BE2C (cell line): ENCODE measurements around the gene FAM83C.

Experiments used
- DNase-seq: peaks from one replicate; pipeline ENCODE4 v3.0.0-alpha.2; 2020
- H3K27me3 ChIP-seq: fragments of 250-450 bp; sonication (Bioruptor Pico); 2 replicates; pipeline ENCODE4 v1.5.1; 2020; ENCODE audit warnings: mild to moderate bottlenecking
- H3K36me3 ChIP-seq: fragments of 250-450 bp; sonication (Bioruptor Pico); 2 replicates; pipeline ENCODE4 v1.5.1; 2020; ENCODE audit warnings: mild to moderate bottlenecking
- H3K4me1 ChIP-seq: fragments of 250-450 bp; sonication (Bioruptor Pico); 2 replicates; pipeline ENCODE4 v1.5.1; 2020
- H3K4me3 ChIP-seq: 2 replicates; pipeline ENCODE4 v1.5.1; 2011; ENCODE audit warnings: low read depth, low read length
- H3K9me3 ChIP-seq: fragments of 250-450 bp; sonication (Bioruptor Pico); 2 replicates; pipeline ENCODE4 v1.5.1; 2020
- TF ChIP-seq, protein P1 (sequence below): IDR thresholded peaks from 2 replicates; pipeline ENCODE4 v1.5.1; 2012; ENCODE audit warnings: mild to moderate bottlenecking, low read depth, low read length

The FAM83C gene

DNA sequence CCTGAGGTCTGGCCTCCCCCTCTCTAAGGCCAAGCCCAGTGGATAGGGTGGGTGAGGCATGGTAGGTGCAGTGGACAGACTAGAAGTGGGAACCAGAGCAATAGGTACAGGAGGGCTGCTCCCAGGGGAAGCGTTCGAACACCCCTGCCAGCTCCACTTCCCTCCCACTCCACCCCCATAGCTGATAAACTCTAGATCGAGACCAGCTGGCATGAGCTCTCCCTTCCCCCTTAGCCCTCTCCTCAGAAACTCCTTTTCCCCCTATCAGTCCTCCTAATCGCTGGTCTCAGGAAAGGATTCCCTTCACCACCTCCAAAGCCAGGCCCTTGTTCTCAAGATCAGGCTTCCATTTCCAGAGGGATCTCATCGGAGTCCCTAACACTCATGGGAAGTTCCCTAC, 6.0 kb upstream of the FAM83C start:
- no peak for DNase-seq
- TF ChIP-seq, protein P1, sequence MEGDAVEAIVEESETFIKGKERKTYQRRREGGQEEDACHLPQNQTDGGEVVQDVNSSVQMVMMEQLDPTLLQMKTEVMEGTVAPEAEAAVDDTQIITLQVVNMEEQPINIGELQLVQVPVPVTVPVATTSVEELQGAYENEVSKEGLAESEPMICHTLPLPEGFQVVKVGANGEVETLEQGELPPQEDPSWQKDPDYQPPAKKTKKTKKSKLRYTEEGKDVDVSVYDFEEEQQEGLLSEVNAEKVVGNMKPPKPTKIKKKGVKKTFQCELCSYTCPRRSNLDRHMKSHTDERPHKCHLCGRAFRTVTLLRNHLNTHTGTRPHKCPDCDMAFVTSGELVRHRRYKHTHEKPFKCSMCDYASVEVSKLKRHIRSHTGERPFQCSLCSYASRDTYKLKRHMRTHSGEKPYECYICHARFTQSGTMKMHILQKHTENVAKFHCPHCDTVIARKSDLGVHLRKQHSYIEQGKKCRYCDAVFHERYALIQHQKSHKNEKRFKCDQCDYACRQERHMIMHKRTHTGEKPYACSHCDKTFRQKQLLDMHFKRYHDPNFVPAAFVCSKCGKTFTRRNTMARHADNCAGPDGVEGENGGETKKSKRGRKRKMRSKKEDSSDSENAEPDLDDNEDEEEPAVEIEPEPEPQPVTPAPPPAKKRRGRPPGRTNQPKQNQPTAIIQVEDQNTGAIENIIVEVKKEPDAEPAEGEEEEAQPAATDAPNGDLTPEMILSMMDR, result no peak
- H3K36me3 ChIP-seq, result 0 out of 2 replicates have a peak, but pooled peaks cover 1% of the 10 kb centered on the region
- H3K4me3 ChIP-seq, result no peak overlapping the region
- H3K27me3 ChIP-seq, result no peaks in the 10 kb centered on the region
- no peaks in the 10 kb centered on the region for H3K9me3 ChIP-seq
- peaks cover 6% of the 10 kb centered on the region; the same call in 1 of the 2 replicates for H3K4me1 ChIP-seq

DNA sequence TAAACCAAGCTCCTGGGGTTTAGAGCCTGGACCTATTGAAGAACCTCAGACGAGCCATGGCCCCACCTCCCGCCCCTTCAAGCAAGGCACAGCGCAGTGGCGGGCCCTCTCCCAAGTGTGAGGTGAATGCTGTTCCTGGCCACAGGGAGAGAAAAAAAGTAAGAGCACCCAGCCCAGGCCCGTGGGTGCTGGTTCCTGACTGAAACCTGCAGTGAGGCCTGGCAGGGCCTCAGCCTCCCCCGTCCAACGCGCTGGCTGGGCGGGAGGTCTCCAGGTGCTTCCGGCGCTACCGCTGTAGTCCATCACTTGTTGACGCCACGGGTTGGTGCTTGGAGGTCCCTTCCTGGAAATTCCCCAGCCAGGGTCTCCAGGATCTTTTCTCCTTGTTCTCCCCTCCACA, 5.5 kb upstream of the FAM83C start:
- DNase-seq, result no peak
- Histone ChIP-seq H3K4me1 (peaks cover 6% of the 10 kb centered on the region; the same call in 1 of the 2 replicates), H3K4me3 (no peak overlapping the region), H3K9me3 (no peaks in the 10 kb centered on the region), H3K36me3 (no peaks in the 10 kb centered on the region), H3K27me3 (no peaks in the 10 kb centered on the region)
- TF ChIP-seq, protein P1, result no peak

DNA sequence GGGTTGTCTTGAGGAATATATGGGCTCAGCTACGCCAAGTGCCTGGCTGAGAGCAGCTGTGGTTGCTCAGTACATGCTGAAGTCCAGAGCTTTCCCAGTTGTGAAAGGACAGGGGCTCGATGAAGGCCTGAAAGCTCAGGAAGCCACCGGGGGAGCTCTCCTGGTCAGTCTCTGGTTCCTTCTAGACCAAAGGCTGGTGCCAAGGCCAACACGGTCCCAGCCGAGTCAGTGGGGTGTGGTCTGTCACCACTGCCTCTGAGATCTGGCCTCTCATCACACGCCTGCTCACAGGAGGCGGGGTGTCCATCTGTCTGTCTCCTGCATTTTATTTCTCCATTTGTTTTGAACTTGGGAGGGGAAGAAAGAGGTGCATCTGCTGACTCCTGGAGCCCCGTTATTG, 4.9 kb upstream of the FAM83C start:
- no peak for DNase-seq

DNA sequence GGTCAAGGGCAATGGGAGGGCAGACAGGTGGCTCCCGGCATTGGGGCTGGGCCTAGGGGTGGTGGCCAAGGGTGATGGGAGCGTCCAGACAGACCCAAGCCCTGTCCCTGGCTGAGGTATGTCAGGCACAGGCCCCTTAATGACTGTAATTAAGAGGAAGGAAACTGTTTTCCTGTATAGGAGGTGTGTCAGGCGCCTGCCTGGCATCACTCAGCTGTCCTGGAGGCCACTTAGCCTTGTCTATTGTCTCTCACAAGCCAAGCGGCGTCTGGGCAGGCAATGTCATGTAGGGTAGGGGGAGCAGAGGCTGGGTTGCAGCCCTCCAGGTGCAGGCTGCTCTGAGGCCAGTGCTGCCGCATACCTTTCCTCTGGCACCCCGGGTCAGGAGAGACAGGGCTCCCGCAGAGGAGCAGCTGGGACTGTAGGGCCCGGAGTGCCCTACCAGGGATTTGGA, 3.9 kb upstream of the FAM83C start:
- TF ChIP-seq, protein P1, result no peak
- DNase-seq, result no peak
- H3K4me1 ChIP-seq, result peaks cover 6% of the 10 kb centered on the region; the same call in 1 of the 2 replicates
- no peaks in the 10 kb centered on the region for H3K27me3 ChIP-seq
- no peaks in the 10 kb centered on the region for H3K9me3 ChIP-seq
- no peaks in the 10 kb centered on the region for H3K36me3 ChIP-seq
- H3K4me3 ChIP-seq, result no peak overlapping the region

More for the DNA sequence above, 4.9 kb upstream of the FAM83C start:
- TF ChIP-seq, protein P1, result 0 out of 2 replicates have a peak, but pooled peaks have one; percentile 1
- Histone ChIP-seq H3K9me3 (no peaks in the 10 kb centered on the region), H3K36me3 (no peaks in the 10 kb centered on the region), H3K4me1 (peaks cover 6% of the 10 kb centered on the region; the same call in 1 of the 2 replicates), H3K27me3 (no peaks in the 10 kb centered on the region), H3K4me3 (no peak overlapping the region)

DNA sequence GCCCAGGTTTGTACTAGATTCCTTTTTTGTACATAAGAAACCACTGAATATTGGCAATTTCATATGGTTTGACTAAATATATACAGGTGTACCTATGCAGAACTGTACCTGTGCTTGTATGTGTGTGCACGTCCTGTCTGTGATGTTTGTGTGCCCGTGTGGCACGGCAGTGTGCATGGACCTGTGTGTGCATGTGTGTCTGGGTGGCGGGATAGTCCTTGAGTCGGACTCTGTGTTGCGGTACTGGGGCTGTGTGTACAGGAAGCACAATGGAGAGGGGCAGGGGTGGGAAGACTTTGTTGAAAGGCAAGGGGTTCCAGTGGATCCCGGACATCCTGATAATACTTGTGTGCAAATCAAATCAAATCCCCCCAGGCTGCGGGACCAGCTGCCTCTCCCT, 3.4 kb upstream of the FAM83C start:
- no peaks in the 10 kb centered on the region for H3K27me3 ChIP-seq
- peaks cover 6% of the 10 kb centered on the region; the same call in 1 of the 2 replicates for H3K4me1 ChIP-seq
- no peaks in the 10 kb centered on the region for H3K9me3 ChIP-seq
- H3K4me3 ChIP-seq, result no peak overlapping the region
- no peaks in the 10 kb centered on the region for H3K36me3 ChIP-seq
- TF ChIP-seq, protein P1, result no peak
- no peak for DNase-seq

DNA sequence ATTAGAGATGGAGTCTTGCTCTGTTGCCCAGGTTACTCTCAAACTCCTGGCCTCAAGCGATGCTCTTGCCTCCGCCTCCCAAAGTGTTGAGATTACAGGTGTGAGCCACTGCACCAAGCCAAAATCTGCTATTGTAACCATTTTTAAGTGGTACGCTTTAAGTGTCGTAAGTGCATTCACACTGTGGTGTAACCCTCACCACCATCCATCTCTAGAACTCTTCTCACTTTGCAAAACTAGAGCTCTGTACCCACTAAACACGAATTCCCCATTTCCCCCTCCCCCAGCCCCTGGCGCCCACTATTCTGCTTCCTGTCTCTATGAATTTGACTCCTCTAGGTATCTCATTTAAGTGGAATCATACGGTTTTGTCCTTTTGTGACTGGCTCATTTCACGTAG, 2.8 kb upstream of the FAM83C start:
- H3K4me3 ChIP-seq, result no peak overlapping the region
- TF ChIP-seq, protein P1, result no peak
- H3K36me3 ChIP-seq, result no peaks in the 10 kb centered on the region
- no peak for DNase-seq
- peaks cover 6% of the 10 kb centered on the region; the same call in 1 of the 2 replicates for H3K4me1 ChIP-seq
- no peaks in the 10 kb centered on the region for H3K27me3 ChIP-seq
- no peaks in the 10 kb centered on the region for H3K9me3 ChIP-seq
